A549 (cell line): ENCODE results near the gene GRM2. TPM values are rescaled to one million over a fixed set of nuclear protein-coding genes. Genes with fewer than 3 reads are reported as not detected.

ENCODE experiments used
- ATAC-seq, 2 experiments: fragments of 200-7000 bp in 1 of 2; fragments of >200 bp in 1 of 2; cut with Nextera tagmentation in 1 of 2; cut with Tn5 transposase in 1 of 2; 3 replicates each; pipeline versions ENCODE4 v1.8.0 to v1.9.1; 2018 to 2020; ENCODE audit warnings: mild to moderate bottlenecking in 1 of 2, moderate library complexity in 1 of 2
- CTCF ChIA-PET: fragments of 300-600 bp; sonication (Branson Sonifier 250); formaldehyde crosslinking; extraction: SDS; loops from one replicate; lab custom pipeline; 2021; ENCODE audit warnings: antibody characterized with exemption, inconsistent platforms; lab: Yijun Ruan, JAX
- POLR2A ChIA-PET: fragments of 350-600 bp; formaldehyde crosslinking; extraction: SDS; loops from one replicate; lab custom pipeline; 2021; ENCODE audit warnings: antibody characterized with exemption, inconsistent platforms; lab: Yijun Ruan, JAX
- DNase-seq, 2 experiments: peaks; one replicate each; pipeline versions ENCODE4 v3.0.0 to v3.0.0-alpha.2; 2011 to 2016; ENCODE audit warnings: low read depth in 1 of 2, low spot score in 1 of 2
- FAIRE-seq: peaks from 2 replicates; lab custom pipeline; 2011; peaks lifted over from hg19 to GRCh38; lab: Jason Lieb, UNC
- H3K27ac ChIP-seq, 2 experiments: fragments of >200 bp; sonication (Bioruptor Twin); formaldehyde crosslinking; 3 replicates each; pipeline ENCODE4 v1.5.1; 2016 to 2017
- H3K4me1 ChIP-seq: fragments of >200 bp; sonication (Bioruptor Twin); formaldehyde crosslinking; 3 replicates; pipeline ENCODE4 v1.6.1; 2016
- H3K4me2 ChIP-seq: fragments of >200 bp; sonication (Bioruptor Twin); formaldehyde crosslinking; 3 replicates; pipeline ENCODE4 v1.6.1; 2016
- H3K4me3 ChIP-seq: fragments of >200 bp; sonication (Bioruptor Twin); formaldehyde crosslinking; 3 replicates; pipeline ENCODE4 v1.5.1; 2016
- H3K9me3 ChIP-seq: fragments of >200 bp; sonication (Bioruptor Twin); formaldehyde crosslinking; 3 replicates; pipeline ENCODE4 v1.6.1; 2016
- ATOH8 ChIP-seq: fragments of 250-450 bp; sonication (Bioruptor Pico); IDR thresholded peaks from 2 replicates; pipeline ENCODE4 v1.5.0; 2020; ENCODE audit warnings: low read depth, mild to moderate bottlenecking, moderate library complexity
- ELK1 ChIP-seq: fragments of 150-350 bp; IDR thresholded peaks from 2 replicates; pipeline ENCODE4 v1.6.1; 2014; ENCODE audit warnings: low read depth, mild to moderate bottlenecking, low read length
- EP300 ChIP-seq, 2 experiments: fragments of >200 bp; sonication (Bioruptor Twin); formaldehyde crosslinking; IDR thresholded peaks; 2 replicates in 1 of 2; 3 replicates in 1 of 2; pipeline ENCODE4 v1.6.1; 2016 to 2017
- ESRRA ChIP-seq: fragments of 150-350 bp; IDR thresholded peaks from 2 replicates; pipeline ENCODE4 v1.6.1; 2014; ENCODE audit warnings: mild to moderate bottlenecking, low read length, borderline replicate concordance
- FOSB ChIP-seq: fragments of 250-450 bp; sonication (Bioruptor Pico); IDR thresholded peaks from 2 replicates; pipeline ENCODE4 v1.5.0; 2020; ENCODE audit warnings: mild to moderate bottlenecking, moderate library complexity
- FOSL2 ChIP-seq, 2 experiments: fragments of 450-650 bp in 1 of 2; fragments of >200 bp in 1 of 2; sonication (Bioruptor Twin) in 1 of 2; formaldehyde crosslinking; IDR thresholded peaks; 2 replicates each; pipeline versions ENCODE4 v1.5.0 to v1.6.1; 2016 to 2020; ENCODE audit warnings: mild to moderate bottlenecking in 1 of 2, moderate library complexity in 1 of 2
- HMGXB4 ChIP-seq: fragments of 250-450 bp; sonication (Bioruptor Pico); IDR thresholded peaks from 2 replicates; pipeline ENCODE4 v1.5.0; 2021; ENCODE audit warnings: mild to moderate bottlenecking, moderate library complexity, borderline replicate concordance
- HOXA7 ChIP-seq: fragments of 250-450 bp; sonication (Bioruptor Pico); IDR thresholded peaks from 2 replicates; pipeline ENCODE4 v1.5.0; 2020; ENCODE audit warnings: mild to moderate bottlenecking, moderate library complexity
- JUN ChIP-seq, 2 experiments: fragments of >200 bp; sonication (Bioruptor Twin); formaldehyde crosslinking; IDR thresholded peaks; 2 replicates in 1 of 2; 3 replicates in 1 of 2; pipeline ENCODE4 v1.6.1; 2016 to 2017
- KDM1A ChIP-seq: fragments of 200-600 bp; sonication (generic); IDR thresholded peaks from 2 replicates; pipeline ENCODE4 v1.6.1; 2016; ENCODE audit warnings: low read depth, mild to moderate bottlenecking
- MAFK ChIP-seq: fragments of 450-650 bp; IDR thresholded peaks from 2 replicates; pipeline ENCODE4 v1.6.1; 2014; ENCODE audit not compliant: partially characterized antibody
- MAX ChIP-seq: IDR thresholded peaks from 2 replicates; pipeline ENCODE4 v1.6.1; 2012
- MAZ ChIP-seq: fragments of 150-350 bp; IDR thresholded peaks from 2 replicates; pipeline ENCODE4 v1.6.1; 2014; ENCODE audit warnings: antibody characterized with exemption, low read depth, low read length, borderline replicate concordance
- NFE2L2 ChIP-seq: fragments of 150-350 bp; conservative IDR thresholded peaks from 2 replicates; pipeline ENCODE4 v1.6.1; 2014; ENCODE audit warnings: low read length
- NPAS2 ChIP-seq: fragments of 250-450 bp; sonication (Bioruptor Pico); IDR thresholded peaks from 2 replicates; pipeline ENCODE4 v1.8.0; 2022; ENCODE audit warnings: mild to moderate bottlenecking, moderate library complexity, borderline replicate concordance
- NR3C1 ChIP-seq: fragments of >200 bp; sonication (Bioruptor Twin); formaldehyde crosslinking; IDR thresholded peaks from 3 replicates; pipeline ENCODE4 v1.6.1; 2017
- PBX3 ChIP-seq: IDR thresholded peaks from 2 replicates; pipeline ENCODE4 v1.6.1; 2012
- POLR2A ChIP-seq: IDR thresholded peaks from 2 replicates; pipeline ENCODE4 v1.6.1; 2012; ENCODE audit warnings: mild to moderate bottlenecking, low read length
- RNF2 ChIP-seq: fragments of 200-600 bp; sonication (generic); IDR thresholded peaks from 2 replicates; pipeline ENCODE4 v1.6.1; 2016; ENCODE audit warnings: low read depth, mild to moderate bottlenecking, antibody characterized with exemption, moderate library complexity, borderline replicate concordance
- SMC3 ChIP-seq: fragments of >200 bp; sonication (Bioruptor Twin); formaldehyde crosslinking; IDR thresholded peaks from 3 replicates; pipeline ENCODE4 v1.6.1; 2018; ENCODE audit warnings: inconsistent platforms
- TFCP2L1 ChIP-seq: fragments of 250-450 bp; sonication (Bioruptor Pico); IDR thresholded peaks from 2 replicates; pipeline ENCODE4 v1.5.0; 2021; ENCODE audit warnings: mild to moderate bottlenecking
- ZFP36 ChIP-seq: fragments of 450-650 bp; IDR thresholded peaks from 2 replicates; pipeline ENCODE4 v1.6.1; 2014; ENCODE audit warnings: borderline replicate concordance; ENCODE audit not compliant: partially characterized antibody
- ZNF302 ChIP-seq: fragments of 250-450 bp; sonication (Bioruptor Pico); IDR thresholded peaks from 2 replicates; pipeline ENCODE4 v1.9.0; 2021; ENCODE audit warnings: inconsistent platforms, mild to moderate bottlenecking, moderate library complexity
- WGBS: methylation state at CpG from one replicate; pipeline ENCODE4 v1.1.6; 2017; ENCODE audit errors: missing lambda C conversion rate; 5-methylcytosine and 5-hydroxymethylcytosine counted together
- polyA plus RNA-seq, 4 experiments: library from polyadenylated mRNA; depleted of rRNA in 3 of 4; stranded (reverse); fragments of >200 nt; fragmentation: RNase III in 1 of 4; extraction: RNeasy Plus Mini Kit Qiagen cat#74134 plus additional on column Dnase treatment in 1 of 4; gene quantifications; 2 replicates in 3 of 4; 3 replicates in 1 of 4; pipeline ENCODE4 v1.2.3, GENCODE V29; 2011 to 2017

GRM2 gene
- polyA plus RNA-seq, 2 of the 4 experiments (the other 2 are of a cell fraction): 0.03 TPM; not detected in 1

- no peak for TF ChIP-seq MAZ
- no peak for TF ChIP-seq MAFK
- no peak for TF ChIP-seq HMGXB4
- TF ChIP-seq FOSB (CRISPR knock-in tag): no peak
- no peak for TF ChIP-seq NFE2L2
- no peak for TF ChIP-seq POLR2A
- TF ChIP-seq SMC3: no peak
- TF ChIP-seq RNF2: no peak
- no peak for TF ChIP-seq ZNF302 (CRISPR knock-in tag)
- TF ChIP-seq EP300 (IDR thresholded peaks at IDR 0.05): no peak
- no peak for TF ChIP-seq JUN (IDR thresholded peaks at IDR 0.05)
- TF ChIP-seq PBX3: no peak
- no peak for TF ChIP-seq ESRRA
- TF ChIP-seq MAX: no peak
- no peak for TF ChIP-seq NR3C1
- no peak for TF ChIP-seq ZFP36
- no peak for TF ChIP-seq ATOH8 (CRISPR knock-in tag)
- H3K27ac ChIP-seq: no peak overlapping the region
- no peaks in the 10 kb centered on the region for H3K9me3 ChIP-seq
- no peak overlapping the region for H3K4me2 ChIP-seq
- FAIRE-seq (no peak), ATAC-seq (no peak), DNase-seq (no peak)
- 95% methylated on average over 4 of the region's 4 CpGs for WGBS
- H3K4me3 ChIP-seq: no peak overlapping the region
- ChIA-PET CTCF (interaction anchor here (0.6 to 1.6 kb wide), 3 partner anchors 16 to 366 kb away, joined by 3 to 4 read pairs (median 3); no protein-coding TSS in a partner anchor), POLR2A (no interaction called here)
- peaks cover 4% of the 10 kb centered on the region; the same call in 1 of the 3 replicates for H3K4me1 ChIP-seq
These were observed 20.8 kb upstream of the GRM2 start for GRCh38 chr3:51686056-51686455.

- ChIA-PET CTCF (interaction anchor here (0.6 to 2.0 kb wide), 3 partner anchors 17 to 365 kb away, joined by 3 to 7 read pairs (median 4); no protein-coding TSS in a partner anchor), POLR2A (no interaction called here)
- Histone ChIP-seq H3K4me2 (no peak overlapping the region), H3K27ac (no peak overlapping the region), H3K4me3 (no peak overlapping the region), H3K9me3 (no peaks in the 10 kb centered on the region), H3K4me1 (peaks cover 3% of the 10 kb centered on the region; the same call in 1 of the 3 replicates)
- TF ChIP-seq ZNF302 (CRISPR knock-in tag) (no peak), FOSL2 (IDR thresholded peaks at IDR 0.05) (no peak), FOSL2 (CRISPR knock-in tag; IDR thresholded peaks at IDR 0.05) (no peak), ELK1 (no peak), TFCP2L1 (no peak), EP300 (IDR thresholded peaks at IDR 0.05) (no peak), HOXA7 (CRISPR knock-in tag) (no peak), MAZ (no peak), PBX3 (no peak), SMC3 (no peak), KDM1A (no peak), NPAS2 (CRISPR knock-in tag) (no peak)
- DNase-seq: no peak
- WGBS: 90% methylated on average over 8 of the region's 10 CpGs
- ATAC-seq: no peak
- no peak for FAIRE-seq
These were observed 20.2 kb upstream of the GRM2 start for GRCh38 chr3:51686512-51687215.
